ENCODE measurements around the gene FRY. TPM values are rescaled to one million over a fixed set of nuclear protein-coding genes. Genes with fewer than 3 reads are reported as not detected.

FRY gene
- total and polyA plus RNA-seq, 9 of the 15 experiments (the other 6 are each of a cell fraction or from before 2014, with no cell fraction given) = 0.03 to 0.31 (median 0.11) TPM; not detected in 3

- ChIA-PET POLR2A (no interaction called here), CTCF (ENCODE audit: low intra/inter-chr PET ratio) (no interaction called here)
- Histone ChIP-seq H3K9me3 (replicated peaks; ENCODE audit: control insufficient read depth, insufficient read depth, low read depth, low read length) (0 out of 2 replicates have a peak, but pooled peaks cover 2% of the 10 kb centered on the region), H4K20me1 (replicated peaks; ENCODE audit: control insufficient read depth, insufficient read depth, low read length) (no peaks in the 10 kb centered on the region), H3K36me3 (ENCODE audit: control insufficient read depth, insufficient read depth, low read length) (no peaks in the 10 kb centered on the region), H2AFZ (ENCODE audit: low read depth, low read length) (no peak overlapping the region), H3K4me1 (replicated peaks in 1 of 2; ENCODE audit: control insufficient read depth in 2 of 2, insufficient read depth in 2 of 2, low read length in 2 of 2) (no peaks in the 10 kb centered on the region), H3K9me1 (ENCODE audit: control insufficient read depth, insufficient read depth, low read length) (no peaks in the 10 kb centered on the region), H3K79me2 (ENCODE audit: control insufficient read depth, insufficient read depth, low read length) (no peaks in the 10 kb centered on the region), H3K27me3 (ENCODE audit: control insufficient read depth in 2 of 2, insufficient read depth in 2 of 2, low read length in 2 of 2) (peaks cover 0 to 6% of the 10 kb centered on the region in 2 experiments; a peak in 2 of 5 replicates), H3K9ac (ENCODE audit: insufficient read depth in 1 of 2, low read depth in 2 of 2, low read length in 2 of 2) (no peak overlapping the region), H3K4me2 (ENCODE audit: insufficient read depth, low read length) (no peak overlapping the region), H3K27ac (ENCODE audit: extremely low read depth, low read depth, low read length) (no peak overlapping the region), H3K4me3 (no peak overlapping the region)
- intact Hi-C loops (cut with micrococcal nuclease) = no loop called here
- DNase-seq (ENCODE audit: extremely low read depth in 1 of 4, low spot score in 3 of 4) (no peak), ATAC-seq (no peak), FAIRE-seq (no peak)
- in situ Hi-C loops (cut with MboI) = no loop called here
- BruUV-seq (replicated peaks) = no TSS peak
- 20% methylated on average over 3 of the region's 3 CpGs for WGBS (ENCODE audit: insufficient coverage, low coverage, missing lambda C conversion rate)
- no peak for TF ChIP-seq TFE3 (CRISPR knock-in tag; IDR thresholded peaks at IDR 0.05)
- no peak for TF ChIP-seq EGR1 (conservative IDR thresholded peaks at IDR 0.05)
- no peak for TF ChIP-seq RBM14 (IDR thresholded peaks at IDR 0.05; ENCODE audit: borderline replicate concordance, insufficient read depth, low read depth, low read length)
- TF ChIP-seq CAMTA2 (CRISPR knock-in tag; conservative IDR thresholded peaks at IDR 0.05) = no peak
- no peak for TF ChIP-seq NFE2 (IDR thresholded peaks at IDR 0.05; ENCODE audit: low read depth)
- TF ChIP-seq, protein P1, sequence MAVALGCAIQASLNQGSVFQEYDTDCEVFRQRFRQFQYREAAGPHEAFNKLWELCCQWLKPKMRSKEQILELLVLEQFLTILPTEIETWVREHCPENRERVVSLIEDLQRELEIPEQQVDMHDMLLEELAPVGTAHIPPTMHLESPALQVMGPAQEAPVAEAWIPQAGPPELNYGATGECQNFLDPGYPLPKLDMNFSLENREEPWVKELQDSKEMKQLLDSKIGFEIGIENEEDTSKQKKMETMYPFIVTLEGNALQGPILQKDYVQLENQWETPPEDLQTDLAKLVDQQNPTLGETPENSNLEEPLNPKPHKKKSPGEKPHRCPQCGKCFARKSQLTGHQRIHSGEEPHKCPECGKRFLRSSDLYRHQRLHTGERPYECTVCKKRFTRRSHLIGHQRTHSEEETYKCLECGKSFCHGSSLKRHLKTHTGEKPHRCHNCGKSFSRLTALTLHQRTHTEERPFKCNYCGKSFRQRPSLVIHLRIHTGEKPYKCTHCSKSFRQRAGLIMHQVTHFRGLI (CRISPR knock-in tag; IDR thresholded peaks at IDR 0.05) = no peak
- TF ChIP-seq RBBP5 (IDR thresholded peaks at IDR 0.05; ENCODE audit: borderline replicate concordance, insufficient read depth, low read length, poor library complexity, severe bottlenecking) = no peak
- TF ChIP-seq ZNF431 (CRISPR knock-in tag; IDR thresholded peaks at IDR 0.05) = no peak
- TF ChIP-seq ZBTB11 (CRISPR knock-in tag; IDR thresholded peaks at IDR 0.05) = no peak
- TF ChIP-seq PTBP1 (IDR thresholded peaks at IDR 0.05; ENCODE audit: low read depth, low read length) = no peak
- no peak for TF ChIP-seq ASH1L (IDR thresholded peaks at IDR 0.05; ENCODE audit: borderline replicate concordance, low read depth, partially characterized antibody)
- TF ChIP-seq SNAPC5 (CRISPR knock-in tag; IDR thresholded peaks at IDR 0.05) = no peak
- no peak for TF ChIP-seq JUNB (CRISPR knock-in tag; conservative IDR thresholded peaks at IDR 0.05)
- no peak for TF ChIP-seq CBX5 (IDR thresholded peaks at IDR 0.05; ENCODE audit: borderline replicate concordance, low read depth)
- no peak for TF ChIP-seq NBN (IDR thresholded peaks at IDR 0.05; ENCODE audit: low read depth)
- TF ChIP-seq FOXK2 (conservative IDR thresholded peaks at IDR 0.05 in 1 of 2, IDR thresholded peaks at IDR 0.05 in 1 of 2; ENCODE audit: low read depth in 2 of 2) = no peak
- no peak for TF ChIP-seq ZC3H4 (CRISPR knock-in tag; IDR thresholded peaks at IDR 0.05; ENCODE audit: borderline replicate concordance)
Measured at GRCh38 chr13:32117001-32117400, 85.4 kb downstream of the FRY start.

Measured in K562 (cell line).